GM18909 (cell line): ENCODE data around the gene AP2S1.
"Not testable (repeated sequence)": the region's sequence is repeated elsewhere in the genome, so short reads cannot be mapped to it uniquely, and the experiment has no call there.

Experiments used
- ATAC-seq: cut with Tn5 transposase; IDR thresholded peaks from one replicate; pipeline ENCODE4 v1.9.1; 2021; ENCODE audit warnings: mild to moderate bottlenecking; ENCODE audit not compliant: unreplicated experiment, poor library complexity

Gene AP2S1

GRCh38 chr19:46812977-46813838 is 37.4 kb downstream of the AP2S1 start:
- ATAC-seq, result no peak

- no peak for ATAC-seq
Observed at GRCh38 chr19:46809534-46810272, 40.9 kb downstream of the AP2S1 start.

GRCh38 chr19:46806656-46807055 is 44.0 kb downstream of the AP2S1 start:
- ATAC-seq, result no peak

- ATAC-seq, result not testable (repeated sequence)
Observed at GRCh38 chr19:46804432-46804831, 46.2 kb downstream of the AP2S1 start.

GRCh38 chr19:46803555-46803954 is 47.1 kb downstream of the AP2S1 start:
- ATAC-seq, result no peak

- ATAC-seq, result no peak
Observed at GRCh38 chr19:46802152-46802551, 48.5 kb downstream of the AP2S1 start.

GRCh38 chr19:46798713-46799112 is 51.9 kb downstream of the AP2S1 start:
- ATAC-seq, result no peak

GRCh38 chr19:46797881-46798280 is 52.8 kb downstream of the AP2S1 start:
- no peak for ATAC-seq

GRCh38 chr19:46791944-46792343 is 58.7 kb downstream of the AP2S1 start:
- ATAC-seq, result no peak

GRCh38 chr19:46789371-46789770 is 61.3 kb downstream of the AP2S1 start:
- ATAC-seq, result no peak

- no peak for ATAC-seq
Observed at GRCh38 chr19:46788968-46789338, 61.7 kb downstream of the AP2S1 start.

GRCh38 chr19:46788262-46788967 is 62.2 kb downstream of the AP2S1 start, which contains the start of gene SLC1A5:
Gene SLC1A5 (minus strand): TSS chr19:46788594. CDS start chr19:46787965, 629 bp downstream.
- peak; percentile 69 for ATAC-seq
